Activated naive CD4-positive, alpha-beta T cell treated with anti-CD3 and anti-CD28 coated beads, Interleukin-2, amount 50 U/mL, for 16 hours (primary cell): Measurements from ENCODE around the gene ISLR2.
"Not testable (repeated sequence)": the region's sequence is repeated elsewhere in the genome, so short reads cannot be mapped to it uniquely, and the experiment has no call there.

Experiments used
- DNase-seq: peaks from one replicate; pipeline ENCODE4 v3.0.0-alpha.2; 2020

Gene ISLR2

GRCh38 chr15:74157868-74158827 lies 27.8 kb downstream of the ISLR2 start:
- DNase-seq = no peak

GRCh38 chr15:74158855-74159650 lies 28.7 kb downstream of the ISLR2 start:
- no peak for DNase-seq

GRCh38 chr15:74159773-74160172 lies 29.4 kb downstream of the ISLR2 start:
- no peak for DNase-seq

- DNase-seq = not testable (repeated sequence)
Observed at GRCh38 chr15:74160390-74160789, 30.0 kb downstream of the ISLR2 start.

- DNase-seq = not testable (repeated sequence)
Observed at GRCh38 chr15:74162195-74162536, 31.8 kb downstream of the ISLR2 start.

- no peak for DNase-seq
Observed at GRCh38 chr15:74165461-74165860, 35.1 kb downstream of the ISLR2 start.

GRCh38 chr15:74167891-74168331 lies 37.5 kb downstream of the ISLR2 start:
- no peak for DNase-seq

- no peak for DNase-seq
Observed at GRCh38 chr15:74168711-74169126, 38.3 kb downstream of the ISLR2 start.

GRCh38 chr15:74170071-74170844 lies 39.9 kb downstream of the ISLR2 start:
- DNase-seq = no peak

- DNase-seq = no peak
Observed at GRCh38 chr15:74170875-74171578, 40.6 kb downstream of the ISLR2 start.

GRCh38 chr15:74171965-74172541 lies 41.7 kb downstream of the ISLR2 start:
- no peak for DNase-seq

GRCh38 chr15:74172701-74173379 lies 42.5 kb downstream of the ISLR2 start:
- DNase-seq = no peak

- DNase-seq = no peak
Observed at GRCh38 chr15:74173380-74174218, 43.2 kb downstream of the ISLR2 start, which contains the start of gene ISLR. TSS of gene ISLR (plus strand) at chr15:74173710. CDS start at chr15:74174859, 1,149 bp downstream.

GRCh38 chr15:74174219-74174957 lies 44.0 kb downstream of the ISLR2 start:
- DNase-seq = no peak

GRCh38 chr15:74174958-74175253 lies 44.5 kb downstream of the ISLR2 start:
- no peak for DNase-seq

- no peak for DNase-seq
Observed at GRCh38 chr15:74175271-74176191, 45.1 kb downstream of the ISLR2 start.

- DNase-seq = no peak
Observed at GRCh38 chr15:74176262-74177214, 46.2 kb downstream of the ISLR2 start.
